HG02798 (cell line): ENCODE results near the gene STARD8.

ENCODE experiments used
- ATAC-seq: cut with Tn5 transposase; IDR thresholded peaks from one replicate; pipeline ENCODE4 v1.9.1; 2021; ENCODE audit warnings: mild to moderate bottlenecking; ENCODE audit not compliant: unreplicated experiment, poor library complexity

Gene STARD8

DNA sequence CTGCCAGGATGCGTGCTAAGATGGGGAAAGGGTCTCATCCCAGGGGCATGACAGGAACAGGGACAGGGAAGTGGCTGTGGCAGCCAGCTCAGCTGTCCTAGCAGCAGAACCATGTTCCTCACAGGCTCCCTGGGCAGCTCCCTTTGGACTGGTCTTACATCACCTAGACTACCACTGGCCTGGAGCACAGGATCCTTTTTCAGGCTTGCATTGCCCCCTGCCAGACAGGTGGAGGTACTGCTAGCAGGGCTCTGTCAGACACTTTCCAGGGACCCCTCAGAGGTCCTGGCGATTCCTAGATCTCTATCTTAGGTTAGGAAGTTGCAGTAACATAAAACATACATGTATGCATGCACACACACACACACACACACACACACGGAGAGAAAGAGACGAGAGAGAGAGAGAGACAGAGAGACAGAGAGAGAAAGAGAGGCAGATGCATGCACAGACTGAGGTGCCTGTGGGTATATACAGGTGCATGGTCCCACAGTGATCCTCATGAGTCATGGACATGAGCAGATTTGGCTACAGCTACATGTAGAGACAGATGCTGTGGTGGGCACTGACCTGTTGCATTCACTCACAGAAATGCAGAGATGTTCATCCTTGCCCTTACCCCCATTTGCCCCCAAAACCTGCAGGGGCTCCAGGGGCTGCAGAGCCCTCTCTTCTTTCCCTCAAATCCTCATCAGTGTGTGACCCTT, 63.6 kb downstream of the STARD8 start:
- peak; percentile 51 for ATAC-seq

DNA sequence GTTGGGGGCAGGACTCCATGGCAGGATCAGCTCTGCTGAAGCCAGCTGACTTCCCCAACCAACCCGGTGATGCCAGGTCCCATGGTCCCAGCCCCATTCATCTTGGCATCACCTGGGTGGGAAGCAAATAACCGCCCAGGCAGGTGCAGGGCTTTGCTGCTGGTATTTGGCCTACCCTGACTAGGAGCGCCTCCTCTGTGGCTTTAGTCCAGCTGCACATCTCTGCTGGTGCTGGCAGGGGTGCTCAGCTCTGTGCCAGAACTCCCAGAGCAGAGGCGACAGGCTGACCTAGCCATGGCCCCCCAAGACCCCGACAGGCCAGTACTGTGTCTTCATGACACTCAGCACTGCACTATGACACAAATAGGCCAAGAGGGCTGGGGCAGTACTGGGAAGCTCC, 64.4 kb downstream of the STARD8 start:
- no peak for ATAC-seq

DNA sequence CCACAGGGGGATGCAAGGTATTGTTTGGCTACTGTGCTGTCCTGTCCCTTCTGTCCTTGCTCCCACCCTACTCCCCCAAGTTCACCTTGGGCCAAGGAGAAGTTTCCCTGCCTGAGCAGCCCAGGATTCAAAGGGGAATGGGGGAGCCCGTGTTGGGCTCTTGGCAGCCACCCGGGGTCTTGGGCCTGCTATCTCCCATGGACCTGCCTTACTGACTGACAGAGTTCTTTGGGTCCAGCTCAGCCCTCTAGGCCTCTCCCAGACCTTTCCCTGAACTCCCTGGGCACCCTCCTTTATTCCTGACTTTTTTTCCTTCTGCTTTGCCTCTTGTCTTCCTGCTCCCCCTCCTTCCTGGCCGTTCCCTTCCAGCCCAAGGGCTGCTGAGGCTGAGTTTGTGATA, 67.4 kb downstream of the STARD8 start:
- ATAC-seq: no peak

DNA sequence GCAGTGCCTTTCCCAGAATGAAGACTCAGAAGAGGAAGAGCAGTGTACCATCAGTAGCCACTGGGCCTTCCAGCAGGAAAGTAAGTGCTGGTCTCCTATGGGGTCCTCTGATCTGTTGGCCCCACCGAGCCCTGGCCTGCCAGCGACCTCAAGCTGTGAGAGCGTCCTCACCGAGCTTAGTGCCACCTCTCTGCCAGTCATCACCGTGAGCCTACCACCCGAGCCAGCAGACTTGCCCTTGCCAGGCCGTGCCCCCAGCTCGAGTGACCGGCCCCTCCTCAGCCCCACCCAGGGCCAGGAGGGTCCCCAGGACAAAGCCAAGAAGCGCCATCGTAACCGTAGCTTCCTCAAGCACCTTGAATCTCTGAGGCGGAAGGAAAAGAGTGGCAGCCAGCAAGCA, 69.7 kb downstream of the STARD8 start:
- ATAC-seq: no peak

DNA sequence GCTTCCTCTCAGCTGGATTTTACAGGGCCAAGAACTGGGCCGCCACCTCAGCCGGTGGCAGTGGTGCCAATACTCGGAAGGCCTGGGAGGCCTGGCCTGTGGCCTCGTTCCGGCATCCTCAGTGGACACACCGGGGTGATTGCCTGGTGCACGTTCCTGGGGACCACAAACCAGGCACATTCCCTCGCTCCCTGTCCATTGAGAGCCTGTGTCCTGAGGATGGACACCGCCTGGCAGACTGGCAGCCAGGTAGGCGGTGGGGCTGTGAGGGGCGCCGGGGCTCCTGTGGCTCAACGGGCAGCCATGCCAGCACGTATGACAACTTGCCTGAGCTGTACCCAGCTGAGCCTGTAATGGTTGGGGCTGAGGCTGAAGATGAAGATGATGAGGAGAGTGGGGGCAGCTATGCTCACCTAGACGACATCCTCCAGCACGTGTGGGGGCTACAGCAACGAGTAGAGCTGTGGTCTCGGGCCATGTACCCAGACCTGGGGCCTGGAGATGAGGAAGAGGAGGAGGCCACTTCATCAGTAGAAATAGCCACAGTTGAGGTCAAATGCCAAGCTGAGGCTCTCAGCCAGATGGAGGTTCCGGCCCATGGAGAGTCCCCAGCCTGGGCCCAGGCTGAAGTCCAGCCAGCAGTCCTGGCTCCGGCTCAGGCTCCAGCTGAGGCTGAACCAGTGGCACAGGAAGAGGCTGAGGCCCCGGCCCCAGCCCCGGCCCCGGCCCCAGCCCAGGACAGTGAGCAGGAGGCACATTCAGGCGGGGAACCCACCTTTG, 70.4 kb downstream of the STARD8 start:
- ATAC-seq: no peak

DNA sequence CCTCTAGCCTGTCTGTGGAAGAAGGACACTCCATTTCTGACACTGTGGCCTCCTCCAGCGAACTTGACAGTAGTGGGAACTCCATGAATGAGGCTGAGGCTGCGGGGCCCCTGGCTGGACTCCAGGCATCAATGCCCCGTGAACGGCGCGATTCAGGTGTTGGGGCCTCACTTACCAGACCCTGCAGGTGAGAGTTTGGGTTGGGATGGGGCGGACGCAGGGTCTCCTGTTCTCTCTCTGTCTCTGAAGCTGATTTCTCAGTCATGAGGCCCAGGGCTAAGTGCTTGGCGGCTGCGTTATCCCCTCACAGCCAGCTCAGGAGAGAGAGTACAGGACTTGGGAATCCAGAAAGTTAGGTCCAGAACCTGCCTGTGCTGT, 71.0 kb downstream of the STARD8 start:
- no peak for ATAC-seq

DNA sequence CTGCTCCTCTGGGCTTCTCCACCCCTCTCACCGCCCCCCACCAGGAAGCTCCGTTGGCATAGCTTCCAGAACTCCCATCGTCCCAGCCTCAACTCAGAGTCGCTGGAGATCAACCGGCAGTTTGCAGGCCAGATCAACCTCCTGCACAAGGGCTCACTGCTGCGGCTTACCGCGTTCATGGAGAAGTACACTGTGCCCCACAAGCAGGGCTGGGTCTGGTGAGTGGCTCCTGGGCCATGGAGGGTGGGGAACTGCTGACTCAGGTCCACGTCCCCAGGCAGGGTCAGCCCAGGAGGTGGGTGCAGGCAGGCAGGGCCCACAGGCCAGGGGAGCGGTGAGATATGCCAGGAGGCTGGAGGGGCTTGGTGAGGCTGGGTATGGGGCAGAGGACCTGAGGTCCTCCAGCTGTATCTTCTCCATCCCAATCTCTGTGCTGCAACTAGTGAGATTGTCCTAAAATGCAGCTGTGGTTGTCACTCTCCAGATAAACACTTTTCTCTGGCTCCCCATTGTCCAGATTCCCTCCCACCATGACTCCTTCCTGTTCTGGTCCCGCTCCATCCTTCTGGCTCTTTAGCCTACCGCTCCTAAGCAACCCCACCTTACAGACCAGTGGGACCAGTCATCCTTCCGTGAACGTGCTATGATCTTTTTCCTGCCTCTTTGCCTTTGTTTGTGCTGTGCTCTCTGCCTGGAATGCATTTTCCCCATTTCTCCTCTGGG, 71.9 kb downstream of the STARD8 start:
- no peak for ATAC-seq

DNA sequence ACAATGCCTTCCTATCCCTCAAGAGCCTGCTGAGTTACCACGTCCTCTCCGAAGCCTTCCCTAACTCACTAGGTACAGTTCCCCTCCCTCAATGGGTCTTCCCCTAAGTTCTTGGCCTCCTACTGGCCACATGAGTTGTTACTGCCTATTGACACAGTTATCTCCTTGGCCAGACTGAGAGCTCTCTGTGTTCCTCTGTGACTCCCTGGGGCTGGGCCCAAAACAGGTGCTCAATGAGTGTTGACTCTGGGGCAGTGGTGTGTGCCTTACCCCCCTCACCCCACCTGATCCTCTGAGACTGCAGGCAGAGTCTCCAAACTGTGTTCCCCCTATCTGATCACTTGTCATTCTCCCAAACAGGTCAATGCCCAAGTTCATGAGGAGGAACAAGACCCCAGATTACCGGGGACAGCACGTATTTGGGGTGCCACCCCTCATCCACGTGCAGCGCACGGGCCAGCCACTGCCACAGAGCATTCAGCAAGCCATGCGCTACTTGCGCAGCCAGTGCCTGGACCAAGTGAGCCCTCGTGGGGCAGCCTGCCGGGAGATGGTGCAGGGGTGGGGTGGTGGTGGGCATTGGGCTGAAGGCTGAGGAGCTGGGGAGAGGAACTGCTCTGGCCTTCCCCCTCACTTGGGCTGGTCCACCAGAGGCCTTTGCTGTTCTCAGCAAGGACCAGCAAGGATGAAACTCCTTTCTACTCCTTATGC, 72.6 kb downstream of the STARD8 start:
- peak; percentile 33 for ATAC-seq

DNA sequence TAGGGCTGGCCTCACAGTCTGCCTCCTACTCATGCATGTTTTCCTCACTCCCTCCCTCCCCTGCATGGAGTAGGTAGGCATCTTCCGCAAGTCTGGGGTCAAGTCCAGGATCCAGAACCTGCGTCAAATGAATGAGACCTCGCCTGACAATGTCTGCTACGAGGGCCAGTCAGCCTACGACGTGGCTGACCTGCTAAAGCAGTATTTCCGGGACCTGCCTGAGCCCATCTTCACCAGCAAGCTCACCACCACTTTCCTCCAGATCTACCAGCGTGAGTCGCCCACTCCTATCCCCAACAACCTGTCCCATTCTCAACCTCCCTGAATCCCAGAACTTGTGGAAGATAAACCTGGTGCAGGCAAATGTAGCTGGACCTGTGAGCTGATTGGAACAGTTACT, 73.4 kb downstream of the STARD8 start:
- no peak for ATAC-seq

DNA sequence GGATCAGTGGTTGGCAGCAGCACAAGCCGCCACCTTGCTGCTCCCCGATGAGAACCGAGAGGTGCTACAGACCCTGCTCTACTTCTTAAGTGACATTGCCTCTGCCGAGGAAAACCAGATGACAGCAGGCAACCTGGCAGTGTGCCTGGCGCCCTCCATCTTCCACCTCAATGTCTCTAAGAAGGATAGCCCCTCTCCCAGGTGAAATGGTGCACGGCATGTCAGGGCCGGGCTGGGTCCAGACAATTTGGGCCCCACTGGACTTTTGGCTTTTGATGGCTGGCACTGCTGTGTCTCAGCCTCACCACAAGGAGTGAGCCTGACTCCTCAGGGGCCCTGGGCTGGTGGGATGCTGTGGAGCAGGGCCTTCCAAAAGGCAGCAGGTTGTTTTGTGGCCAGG, 74.1 kb downstream of the STARD8 start:
- ATAC-seq: no peak

DNA sequence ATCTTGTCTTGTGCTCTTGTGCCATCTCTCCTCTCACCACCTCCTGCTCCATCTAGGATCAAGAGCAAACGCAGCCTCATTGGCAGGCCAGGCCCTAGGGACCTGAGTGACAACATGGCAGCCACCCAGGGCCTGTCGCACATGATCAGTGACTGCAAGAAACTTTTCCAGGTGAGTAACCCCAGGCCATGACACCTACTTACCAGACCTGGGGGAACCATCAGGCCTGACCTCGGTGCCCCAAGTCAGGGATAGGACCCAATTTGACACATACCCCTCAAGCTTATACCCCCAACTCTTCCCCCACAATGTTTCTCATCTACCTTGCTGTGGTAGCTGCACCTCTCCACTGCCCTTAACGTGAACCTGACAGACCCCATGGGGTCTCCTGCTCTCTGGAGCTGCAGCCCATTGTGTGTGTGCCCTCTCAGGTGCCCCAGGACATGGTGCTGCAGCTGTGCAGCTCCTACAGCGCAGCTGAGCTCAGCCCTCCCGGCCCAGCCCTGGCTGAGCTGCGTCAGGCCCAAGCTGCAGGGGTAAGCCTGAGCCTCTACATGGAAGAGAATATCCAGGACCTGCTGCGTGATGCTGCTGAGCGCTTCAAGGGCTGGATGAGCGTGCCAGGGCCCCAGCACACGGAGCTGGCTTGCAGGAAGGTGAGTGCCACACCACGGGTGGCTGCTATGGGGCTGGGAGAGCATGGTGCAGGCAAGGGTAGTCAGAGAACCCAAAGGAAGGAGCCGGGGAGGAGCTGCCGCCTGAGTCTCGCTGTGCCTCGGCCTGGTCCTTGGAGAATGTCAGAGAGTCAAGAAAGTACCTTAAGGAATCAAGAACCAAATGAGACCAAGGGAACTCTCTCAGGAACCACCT, 74.8 kb downstream of the STARD8 start:
- no peak for ATAC-seq

DNA sequence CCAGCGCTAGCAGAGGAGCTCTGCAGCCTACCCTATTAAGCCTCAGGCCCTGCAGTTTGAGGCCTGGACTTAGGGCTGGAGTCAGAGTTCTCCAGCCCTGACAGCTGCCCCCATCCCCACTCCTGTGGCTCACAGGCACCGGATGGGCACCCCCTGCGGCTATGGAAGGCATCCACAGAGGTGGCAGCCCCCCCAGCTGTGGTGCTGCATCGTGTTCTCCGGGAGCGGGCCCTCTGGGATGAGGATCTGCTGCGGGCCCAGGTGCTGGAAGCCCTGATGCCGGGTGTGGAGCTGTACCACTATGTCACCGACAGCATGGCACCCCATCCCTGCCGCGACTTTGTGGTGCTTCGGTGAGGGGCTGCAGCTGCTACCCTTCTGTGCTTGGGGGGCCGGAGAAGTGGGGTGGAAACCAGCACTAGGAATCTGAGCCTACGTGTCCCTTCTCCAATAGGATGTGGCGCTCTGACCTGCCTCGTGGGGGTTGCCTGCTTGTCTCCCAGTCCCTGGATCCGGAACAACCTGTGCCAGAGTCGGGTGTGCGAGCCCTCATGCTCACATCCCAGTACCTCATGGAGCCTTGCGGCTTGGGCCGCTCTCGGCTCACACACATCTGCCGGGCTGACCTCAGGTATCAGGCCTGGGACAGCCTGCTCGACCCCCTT, 76.2 kb downstream of the STARD8 start:
- no peak for ATAC-seq

DNA sequence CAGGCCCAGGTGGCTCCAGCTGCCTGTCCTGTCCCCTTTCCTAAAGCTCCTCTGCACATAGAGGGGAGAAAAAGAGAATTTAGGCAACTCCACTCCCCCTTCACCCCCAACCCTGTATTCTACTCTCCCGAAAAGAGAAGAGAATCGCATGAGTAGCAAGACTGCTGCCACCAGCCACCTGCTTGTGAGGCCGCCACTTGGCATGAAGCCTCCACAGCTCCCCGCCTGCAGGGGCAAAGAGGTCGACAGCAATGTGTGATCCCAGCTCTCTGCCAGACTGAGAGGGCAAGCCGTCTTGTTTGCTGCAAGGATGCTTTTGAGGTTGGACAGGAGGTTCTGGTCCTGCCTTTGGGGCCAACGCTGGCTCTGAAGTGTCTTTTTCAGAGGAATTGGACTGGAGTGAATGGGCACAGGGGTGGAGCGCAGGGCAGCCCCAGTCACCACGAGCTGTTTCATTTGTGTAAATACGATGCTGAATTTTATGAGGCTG, 77.1 kb downstream of the STARD8 start:
- ATAC-seq: no peak

DNA sequence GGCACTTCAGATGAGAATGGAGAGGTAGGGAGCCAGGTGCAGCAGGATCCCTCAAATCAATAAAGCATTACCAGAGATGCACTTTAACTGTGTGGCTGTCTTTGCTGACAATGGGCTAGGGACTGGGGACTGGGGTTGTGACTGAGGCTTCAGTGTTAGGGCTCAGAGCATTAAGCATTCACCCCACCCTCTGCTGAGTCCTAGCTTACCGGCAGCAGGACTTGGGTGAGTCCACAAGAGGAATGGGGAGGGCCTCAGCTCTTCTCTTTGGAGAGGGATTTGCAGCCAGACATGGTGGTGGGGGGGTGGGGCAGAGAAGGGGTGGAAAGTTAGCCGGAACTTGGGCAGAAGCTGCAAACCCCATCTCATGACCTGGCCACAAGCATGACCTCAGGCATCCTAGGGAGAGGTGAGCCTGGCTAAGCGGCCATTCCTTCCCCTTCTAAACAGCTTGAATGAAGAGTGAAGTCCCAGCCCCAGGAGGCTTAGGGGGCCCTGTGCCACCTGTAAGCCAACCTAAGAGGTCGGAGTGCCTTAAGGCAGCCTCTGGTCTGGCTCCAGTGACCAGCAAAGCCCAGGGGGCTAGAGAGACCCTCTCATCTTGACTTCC, 78.4 kb downstream of the STARD8 start:
- ATAC-seq: no peak

DNA sequence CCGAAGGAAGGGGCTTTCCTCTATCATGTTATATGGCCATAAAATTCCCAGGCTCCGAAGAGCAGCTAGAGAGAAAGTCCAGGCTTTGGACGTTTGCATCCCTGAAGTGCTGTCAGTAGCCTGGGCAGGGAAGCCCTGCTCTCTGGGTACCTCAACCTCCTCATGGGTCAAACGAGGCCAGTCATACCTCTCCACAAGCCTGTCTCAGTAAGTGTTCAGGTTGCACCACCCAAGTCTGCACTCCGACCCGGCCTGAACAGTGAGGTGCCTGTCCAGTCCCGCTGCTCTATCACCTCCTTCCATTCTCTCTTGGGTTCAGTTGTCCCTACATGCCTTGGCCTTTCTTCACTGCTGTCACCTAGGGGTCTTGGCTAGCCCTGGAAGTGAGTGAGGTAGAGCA, 78.9 kb downstream of the STARD8 start:
- no peak for ATAC-seq

DNA sequence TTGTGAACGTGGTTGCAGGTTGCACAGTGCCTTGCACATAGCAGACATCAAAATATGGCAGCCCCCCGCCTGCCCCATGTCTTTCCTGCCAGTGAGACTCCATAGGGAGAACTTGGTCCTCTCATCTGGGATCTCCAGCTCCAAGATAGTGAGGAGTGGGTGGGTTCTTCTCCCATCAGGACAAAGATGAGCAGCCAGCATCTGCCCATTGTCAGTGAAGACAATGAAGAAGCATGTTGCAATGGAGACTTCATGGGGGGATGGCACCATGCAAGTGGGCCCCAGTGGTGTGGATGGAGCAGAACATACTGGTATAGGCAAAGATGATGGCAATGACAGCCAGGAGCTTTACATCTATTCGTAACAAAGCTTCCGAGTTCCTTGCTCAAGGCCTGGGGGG, 80.2 kb downstream of the STARD8 start:
- no peak for ATAC-seq

DNA sequence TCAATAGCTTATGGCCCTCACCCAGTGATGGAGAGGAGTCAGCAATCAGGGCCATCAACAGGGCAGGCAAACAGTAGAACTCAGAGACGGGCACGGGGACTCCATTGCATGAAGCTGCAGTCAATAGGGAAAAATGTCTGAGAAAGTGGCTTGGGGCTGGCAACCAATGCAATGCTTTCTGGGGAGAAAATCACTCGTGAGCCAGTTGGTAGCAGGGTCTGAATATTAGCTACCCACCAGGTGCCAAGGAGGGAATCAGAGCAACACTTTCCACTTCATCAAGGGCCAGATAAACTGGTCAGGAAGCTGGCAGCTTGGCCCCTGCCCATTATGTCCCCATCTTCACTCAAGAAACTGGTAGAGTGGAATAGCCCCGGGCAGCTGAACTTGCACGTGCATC, 80.7 kb downstream of the STARD8 start:
- ATAC-seq: no peak

DNA sequence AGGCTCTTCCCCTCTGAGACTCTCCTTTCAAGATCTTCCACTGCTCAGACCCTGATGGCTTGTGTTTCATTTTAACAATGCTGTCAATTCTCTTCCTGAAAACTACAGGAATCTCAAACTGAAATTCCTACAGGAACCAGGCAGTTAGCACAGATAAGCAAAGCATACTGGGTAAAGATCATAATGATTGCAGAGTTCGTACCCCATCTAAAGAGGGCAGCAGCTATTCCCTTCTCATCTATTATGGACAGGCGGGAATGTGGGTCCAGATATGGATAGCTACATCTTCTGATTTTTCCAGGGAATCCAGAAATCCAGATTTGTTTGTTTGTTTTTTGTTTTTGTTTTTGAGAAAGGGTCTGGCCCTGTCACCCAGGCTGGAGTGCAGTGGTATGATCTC, 83.8 kb downstream of the STARD8 start:
- ATAC-seq: no peak
